Activated naive CD8-positive, alpha-beta T cell treated with anti-CD3 and anti-CD28 coated beads for 36 hours (primary cell): ENCODE results near the gene HBG2. TPM values are rescaled to one million over a fixed set of nuclear protein-coding genes. Genes with fewer than 3 reads are reported as not detected.
"Not testable (repeated sequence)": the region's sequence is repeated elsewhere in the genome, so short reads cannot be mapped to it uniquely, and the experiment has no call there.

Source experiments
- DNase-seq: peaks from one replicate; pipeline ENCODE4 v3.0.0; 2021
- H3K27ac Mint-ChIP-seq: one replicate; pipeline ENCODE4 v1.8.0; 2022; ENCODE audit warnings: mild to moderate bottlenecking, moderate library complexity, mixed read lengths
- H3K27me3 Mint-ChIP-seq: one replicate; pipeline ENCODE4 v1.8.0; 2022; ENCODE audit warnings: mild to moderate bottlenecking, mixed read lengths
- H3K36me3 Mint-ChIP-seq: one replicate; pipeline ENCODE4 v1.8.0; 2021; ENCODE audit warnings: mild to moderate bottlenecking, mixed read lengths
- H3K4me1 Mint-ChIP-seq: one replicate; pipeline ENCODE4 v1.8.0; 2021; ENCODE audit warnings: mixed read lengths
- H3K4me3 Mint-ChIP-seq: one replicate; pipeline ENCODE4 v1.8.0; 2022; ENCODE audit warnings: mild to moderate bottlenecking, moderate library complexity, mixed read lengths
- H3K9me3 Mint-ChIP-seq: one replicate; pipeline ENCODE4 v1.8.0; 2022; ENCODE audit warnings: mixed read lengths
- total RNA-seq, 2 experiments: library from RNA; stranded (reverse); gene quantifications; one replicate each; pipeline ENCODE4 v1.2.3, GENCODE V29; 2021

The HBG2 gene
- total RNA-seq, 2 experiments from 2014 or later = not detected

DNA sequence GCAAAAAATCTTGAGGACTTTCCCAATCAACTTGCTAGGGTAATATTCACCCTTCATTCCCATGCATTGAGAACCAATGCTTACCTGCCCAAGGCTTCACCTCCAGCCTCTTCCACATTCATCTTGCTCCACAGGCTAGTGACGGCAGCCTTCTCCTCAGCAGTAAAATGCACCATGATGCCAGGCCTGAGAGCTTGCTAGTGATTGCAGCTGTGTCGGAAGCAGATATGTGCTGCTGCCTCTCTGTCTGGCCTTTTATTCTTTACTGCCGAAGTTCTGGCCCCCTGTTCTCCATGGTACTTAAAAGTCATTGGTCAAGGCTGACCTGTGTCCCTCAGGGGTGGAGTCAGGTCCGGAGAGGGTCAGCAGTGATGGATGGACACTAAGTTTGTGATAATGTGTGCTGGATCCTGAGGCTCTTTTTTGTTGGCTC lies 15.2 kb upstream of the HBG2 start, which contains the start of gene HBE1:
TSS of gene HBE1 (minus strand) at position 231 of the 433 bp plus-strand sequence. CDS start at position 176, 55 bp downstream.
- no peak within 1 kb of the TSS for H3K27ac Mint-ChIP-seq
- H3K9me3 Mint-ChIP-seq = no peaks in the 10 kb centered on the region
- no peak within 1 kb of the TSS for H3K4me3 Mint-ChIP-seq
- H3K36me3 Mint-ChIP-seq = no peaks in the 10 kb centered on the region
- no peaks in the 10 kb centered on the region for H3K4me1 Mint-ChIP-seq
- DNase-seq = no peak
- H3K27me3 Mint-ChIP-seq = peaks cover 5% of the 10 kb centered on the region

DNA sequence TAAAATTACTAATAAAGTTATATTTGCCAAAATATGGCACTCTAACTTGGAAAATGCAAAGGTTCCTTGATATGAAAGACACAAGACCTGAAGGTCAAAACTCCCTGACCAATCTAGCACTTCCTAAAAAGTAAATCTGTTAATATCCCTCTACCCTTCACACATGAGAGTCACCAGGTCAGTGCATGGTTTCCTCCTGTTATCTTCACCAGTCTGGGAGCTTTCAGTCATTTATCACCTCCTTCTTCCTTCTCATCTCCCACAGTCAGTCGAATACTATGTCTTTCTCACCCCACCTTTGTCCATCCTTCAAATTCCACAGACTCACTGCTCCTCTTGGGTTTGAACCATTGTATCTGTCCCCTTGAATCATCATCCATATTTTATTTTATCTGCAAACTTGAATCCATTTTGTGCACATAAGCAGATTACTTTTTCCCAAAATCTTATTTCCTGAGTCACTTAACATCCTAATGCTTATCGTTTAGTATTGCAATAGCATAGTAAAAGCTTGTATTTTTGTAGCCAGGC lies 12.5 kb upstream of the HBG2 start:
- Mint-ChIP-seq H3K4me3 (no peak overlapping the region), H3K36me3 (no peaks in the 10 kb centered on the region), H3K27ac (no peak overlapping the region), H3K27me3 (peaks cover 9% of the 10 kb centered on the region), H3K4me1 (no peaks in the 10 kb centered on the region), H3K9me3 (peaks cover 2% of the 10 kb centered on the region)
- no peak for DNase-seq

DNA sequence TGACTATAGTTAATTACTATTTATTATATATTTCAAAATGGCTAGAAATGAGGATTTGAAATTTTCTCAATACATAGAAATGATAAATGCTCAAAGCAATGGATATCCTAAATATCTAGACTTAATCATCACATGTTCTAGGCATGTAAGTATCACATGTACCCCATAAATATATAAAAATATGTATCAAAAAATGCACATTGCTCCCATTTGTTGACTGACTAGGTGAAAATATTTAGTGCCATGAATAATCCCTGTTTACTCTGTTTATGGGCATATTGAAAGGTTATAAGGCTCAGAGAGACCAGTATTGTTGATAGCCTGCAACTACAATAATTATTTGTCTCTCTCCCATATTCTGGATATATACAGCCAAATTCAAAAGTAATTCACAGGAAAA lies 12.0 kb upstream of the HBG2 start:
- no peak overlapping the region for H3K27ac Mint-ChIP-seq
- H3K36me3 Mint-ChIP-seq = no peaks in the 10 kb centered on the region
- H3K9me3 Mint-ChIP-seq = peaks cover 2% of the 10 kb centered on the region
- H3K4me1 Mint-ChIP-seq = no peaks in the 10 kb centered on the region
- no peak for DNase-seq
- H3K4me3 Mint-ChIP-seq = no peak overlapping the region
- H3K27me3 Mint-ChIP-seq = peaks cover 8% of the 10 kb centered on the region

DNA sequence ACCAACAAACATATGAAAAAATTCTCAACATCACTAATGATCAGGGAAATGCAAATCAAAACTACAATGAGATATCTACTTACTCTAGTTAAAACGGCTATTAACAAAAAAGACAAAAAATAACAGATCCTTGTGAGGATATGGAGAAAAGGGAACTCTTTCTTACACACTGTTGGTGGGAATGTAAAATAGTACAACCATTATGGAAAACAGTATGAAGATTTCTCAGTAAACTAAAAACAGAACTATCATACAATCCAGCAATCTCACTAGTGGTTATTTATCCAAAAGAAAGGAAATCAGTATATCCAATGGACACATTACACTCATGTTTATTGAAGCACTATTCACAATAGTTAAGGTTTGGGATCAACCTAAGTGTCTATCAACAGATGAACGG lies 11.3 kb upstream of the HBG2 start:
- DNase-seq = no peak
- no peaks in the 10 kb centered on the region for H3K36me3 Mint-ChIP-seq
- H3K4me1 Mint-ChIP-seq = no peaks in the 10 kb centered on the region
- H3K27me3 Mint-ChIP-seq = peaks cover 4% of the 10 kb centered on the region
- no peak overlapping the region for H3K27ac Mint-ChIP-seq
- H3K9me3 Mint-ChIP-seq = peaks cover 2% of the 10 kb centered on the region
- no peak overlapping the region for H3K4me3 Mint-ChIP-seq

- no peak overlapping the region for H3K4me3 Mint-ChIP-seq
- no peak for DNase-seq
- peaks cover 26% of the 10 kb centered on the region for H3K27me3 Mint-ChIP-seq
- H3K27ac Mint-ChIP-seq = no peak overlapping the region
- peaks cover 4% of the 10 kb centered on the region for H3K9me3 Mint-ChIP-seq
- H3K4me1 Mint-ChIP-seq = no peaks in the 10 kb centered on the region
- H3K36me3 Mint-ChIP-seq = no peaks in the 10 kb centered on the region
Measured at GRCh38 chr11:5258543-5259262, 4.1 kb upstream of the HBG2 start.

- Mint-ChIP-seq H3K27me3 (peaks cover 23% of the 10 kb centered on the region), H3K27ac (no peak overlapping the region), H3K9me3 (peaks cover 2% of the 10 kb centered on the region), H3K4me1 (no peaks in the 10 kb centered on the region), H3K36me3 (no peaks in the 10 kb centered on the region), H3K4me3 (no peak overlapping the region)
- DNase-seq = no peak
Measured at GRCh38 chr11:5257296-5257695, 2.7 kb upstream of the HBG2 start.

GRCh38 chr11:5254023-5254422 lies 558 bp downstream of the HBG2 start:
- peaks cover 11% of the 10 kb centered on the region for H3K27me3 Mint-ChIP-seq
- H3K36me3 Mint-ChIP-seq, H3K4me1 Mint-ChIP-seq, H3K27ac Mint-ChIP-seq, DNase-seq, H3K9me3 Mint-ChIP-seq, H3K4me3 Mint-ChIP-seq: not testable (repeated sequence)

DNA sequence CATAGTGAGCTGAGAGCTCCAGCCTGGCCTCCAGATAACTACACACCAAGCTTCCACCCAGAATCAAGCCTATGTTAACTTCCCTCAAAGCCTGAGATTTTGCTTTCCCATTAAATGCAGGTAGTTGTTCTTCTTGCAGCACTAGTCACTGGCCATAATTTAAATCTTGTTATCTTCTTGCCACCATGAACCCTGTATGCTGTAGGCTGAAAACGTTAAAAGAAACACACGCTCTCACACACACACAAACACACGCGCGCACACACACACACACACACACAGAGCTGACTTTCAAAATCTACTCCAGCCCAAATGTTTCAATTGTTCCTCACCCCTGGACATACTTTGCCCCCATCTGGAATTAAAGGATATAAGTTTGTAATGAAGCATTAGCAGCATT lies 1.1 kb downstream of the HBG2 start:
- H3K4me1 Mint-ChIP-seq, DNase-seq, H3K27ac Mint-ChIP-seq, H3K4me3 Mint-ChIP-seq, H3K9me3 Mint-ChIP-seq, H3K27me3 Mint-ChIP-seq, H3K36me3 Mint-ChIP-seq: not testable (repeated sequence)

- H3K4me3 Mint-ChIP-seq = no peak overlapping the region
- H3K27ac Mint-ChIP-seq = no peak overlapping the region
- H3K27me3 Mint-ChIP-seq = peaks cover 2% of the 10 kb centered on the region
- H3K36me3 Mint-ChIP-seq = no peaks in the 10 kb centered on the region
- H3K9me3 Mint-ChIP-seq = no peaks in the 10 kb centered on the region
- no peaks in the 10 kb centered on the region for H3K4me1 Mint-ChIP-seq
- no peak for DNase-seq
Measured at GRCh38 chr11:5252919-5253265, 1.7 kb downstream of the HBG2 start.

DNA sequence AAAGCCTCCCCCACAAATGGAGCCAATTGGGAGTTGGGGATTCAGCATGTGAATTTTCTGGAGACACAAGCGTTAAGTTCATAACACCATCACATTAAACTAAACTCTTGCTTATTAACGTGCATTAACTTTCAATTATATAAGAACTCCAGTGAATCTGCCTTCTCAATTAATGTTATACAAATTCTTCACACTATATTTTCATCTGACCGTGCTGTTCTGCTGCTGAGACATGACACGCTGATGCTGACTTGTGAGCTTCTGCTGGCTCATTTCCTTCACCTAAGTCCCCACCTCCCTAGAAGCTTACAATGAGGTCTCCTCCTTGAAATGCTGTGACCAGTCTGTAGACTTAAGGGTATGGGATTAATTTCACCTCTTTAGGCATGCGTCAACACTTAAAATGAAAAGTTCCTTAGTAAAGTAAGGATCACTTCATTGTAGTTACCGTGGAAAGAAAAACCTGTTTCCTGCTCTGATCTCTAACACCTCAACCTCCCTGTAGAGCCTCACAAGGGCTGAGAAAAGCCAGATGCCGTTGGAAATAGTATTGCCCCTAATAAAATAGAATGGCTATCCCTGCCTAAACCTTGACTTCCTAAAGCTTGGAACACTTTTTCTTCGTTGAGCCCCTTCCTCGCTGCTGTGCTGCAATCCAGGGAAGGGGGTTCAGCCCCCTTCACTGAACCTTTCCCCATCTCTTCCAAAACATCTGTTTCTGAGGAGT lies 2.2 kb downstream of the HBG2 start:
- no peaks in the 10 kb centered on the region for H3K27me3 Mint-ChIP-seq
- no peaks in the 10 kb centered on the region for H3K36me3 Mint-ChIP-seq
- H3K9me3 Mint-ChIP-seq = no peaks in the 10 kb centered on the region
- no peak for DNase-seq
- H3K4me3 Mint-ChIP-seq = no peak overlapping the region
- no peak overlapping the region for H3K27ac Mint-ChIP-seq
- no peaks in the 10 kb centered on the region for H3K4me1 Mint-ChIP-seq

DNA sequence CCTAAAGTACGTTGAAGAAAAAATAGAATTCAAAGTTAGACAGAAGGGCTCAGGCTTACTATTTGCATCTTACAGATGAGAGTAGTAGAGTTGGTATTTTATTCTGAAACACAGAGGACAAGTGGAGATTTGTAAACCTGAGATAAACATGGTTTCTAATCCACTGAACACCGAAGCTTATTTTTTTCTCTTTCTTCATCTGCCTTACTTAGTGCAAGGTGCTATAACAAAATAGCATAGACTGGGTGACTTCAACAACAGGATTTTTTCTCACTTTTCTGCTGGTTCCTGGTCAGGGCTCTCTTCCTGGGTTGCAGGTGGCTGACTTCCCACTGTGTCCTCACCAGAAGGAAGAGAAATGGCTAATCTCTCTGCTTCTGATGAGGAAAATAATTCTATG lies 2.8 kb downstream of the HBG2 start:
- H3K36me3 Mint-ChIP-seq = no peaks in the 10 kb centered on the region
- H3K9me3 Mint-ChIP-seq = no peaks in the 10 kb centered on the region
- H3K4me1 Mint-ChIP-seq = no peaks in the 10 kb centered on the region
- no peak for DNase-seq
- no peak overlapping the region for H3K4me3 Mint-ChIP-seq
- no peak overlapping the region for H3K27ac Mint-ChIP-seq
- H3K27me3 Mint-ChIP-seq = no peaks in the 10 kb centered on the region

DNA sequence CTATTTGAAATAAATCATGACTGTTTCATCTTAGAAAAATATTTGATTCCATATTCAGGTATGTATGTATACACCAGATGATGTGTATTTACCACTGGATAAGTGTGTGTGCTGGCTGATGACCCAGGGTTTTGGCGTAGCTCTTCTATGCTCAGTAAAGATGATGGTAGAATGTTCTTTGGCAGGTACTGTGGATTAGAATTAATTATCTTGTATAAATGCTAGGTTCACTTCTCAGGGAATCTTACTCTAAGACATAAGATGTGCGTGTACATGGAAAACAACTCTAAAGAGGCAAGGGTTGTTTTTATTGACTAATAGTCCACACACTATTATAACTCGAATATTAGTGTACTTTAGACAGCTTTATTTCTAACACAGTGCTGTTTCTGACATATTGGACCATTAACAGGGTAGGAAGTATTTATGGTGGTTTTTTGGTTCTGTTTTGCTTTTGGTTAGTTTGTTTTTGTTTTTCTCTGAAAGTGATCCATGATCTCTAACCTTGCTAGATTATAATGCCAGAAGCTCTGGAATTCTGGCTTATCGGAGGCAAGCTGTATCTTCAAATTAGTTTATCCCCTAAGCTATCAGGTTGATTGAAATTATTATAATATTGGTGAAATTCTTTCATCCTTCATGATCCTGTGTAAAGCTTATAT lies 3.9 kb downstream of the HBG2 start:
- Mint-ChIP-seq H3K36me3 (no peaks in the 10 kb centered on the region), H3K27me3 (no peaks in the 10 kb centered on the region), H3K27ac (no peak overlapping the region), H3K9me3 (no peaks in the 10 kb centered on the region), H3K4me1 (no peaks in the 10 kb centered on the region), H3K4me3 (no peak overlapping the region)
- no peak for DNase-seq

DNA sequence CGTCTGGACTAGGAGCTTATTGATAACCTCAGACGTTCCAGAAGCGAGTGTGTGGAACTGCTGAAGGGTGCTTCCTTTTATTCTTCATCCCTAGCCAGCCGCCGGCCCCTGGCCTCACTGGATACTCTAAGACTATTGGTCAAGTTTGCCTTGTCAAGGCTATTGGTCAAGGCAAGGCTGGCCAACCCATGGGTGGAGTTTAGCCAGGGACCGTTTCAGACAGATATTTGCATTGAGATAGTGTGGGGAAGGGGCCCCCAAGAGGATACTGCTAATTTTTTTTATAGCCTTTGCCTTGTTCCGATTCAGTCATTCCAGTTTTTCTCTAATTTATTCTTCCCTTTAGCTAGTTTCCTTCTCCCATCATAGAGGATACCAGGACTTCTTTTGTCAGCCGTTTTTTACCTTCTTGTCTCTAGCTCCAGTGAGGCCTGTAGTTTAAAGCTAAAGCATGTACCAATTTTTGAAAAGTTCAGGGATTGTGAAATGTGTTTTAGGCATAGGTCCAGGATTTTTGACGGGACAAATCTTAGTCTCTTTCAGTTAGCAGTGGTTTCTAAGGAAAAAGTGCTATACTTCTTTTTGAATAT lies 4.7 kb downstream of the HBG2 start, which contains the start of gene HBG1:
TSS of gene HBG1 (minus strand) at position 51 of the 590 bp plus-strand sequence. CDS start 53 bp downstream, outside the sequence.
- H3K27ac Mint-ChIP-seq = not testable (repeated sequence)

DNA sequence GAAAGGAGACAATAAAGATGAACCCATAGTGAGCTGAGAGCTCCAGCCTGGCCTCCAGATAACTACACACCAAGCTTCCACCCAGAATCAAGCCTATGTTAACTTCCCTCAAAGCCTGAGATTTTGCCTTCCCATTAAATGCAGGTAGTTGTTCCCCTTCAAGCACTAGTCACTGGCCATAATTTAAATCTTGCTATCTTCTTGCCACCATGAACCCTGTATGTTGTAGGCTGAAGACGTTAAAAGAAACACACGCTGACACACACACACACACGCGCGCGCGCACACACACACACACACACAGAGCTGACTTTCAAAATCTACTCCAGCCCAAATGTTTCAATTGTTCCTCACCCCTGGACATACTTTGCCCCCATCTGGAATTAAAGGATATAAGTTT lies 6.1 kb downstream of the HBG2 start:
- not testable (repeated sequence) for H3K27me3 Mint-ChIP-seq, H3K36me3 Mint-ChIP-seq, H3K4me3 Mint-ChIP-seq, H3K27ac Mint-ChIP-seq, H3K9me3 Mint-ChIP-seq, H3K4me1 Mint-ChIP-seq, DNase-seq

More for the DNA sequence above, 4.7 kb downstream of the HBG2 start, which contains the start of gene HBG1:
- H3K36me3 Mint-ChIP-seq, DNase-seq, H3K4me3 Mint-ChIP-seq, H3K4me1 Mint-ChIP-seq, H3K9me3 Mint-ChIP-seq, H3K27me3 Mint-ChIP-seq: not testable (repeated sequence)
